ENCODE results near the gene DLGAP4. TPM values are rescaled to one million over a fixed set of nuclear protein-coding genes. Genes with fewer than 3 reads are reported as not detected.

The DLGAP4 gene
- total RNA-seq, 1 donor: 26.1 TPM

DNA sequence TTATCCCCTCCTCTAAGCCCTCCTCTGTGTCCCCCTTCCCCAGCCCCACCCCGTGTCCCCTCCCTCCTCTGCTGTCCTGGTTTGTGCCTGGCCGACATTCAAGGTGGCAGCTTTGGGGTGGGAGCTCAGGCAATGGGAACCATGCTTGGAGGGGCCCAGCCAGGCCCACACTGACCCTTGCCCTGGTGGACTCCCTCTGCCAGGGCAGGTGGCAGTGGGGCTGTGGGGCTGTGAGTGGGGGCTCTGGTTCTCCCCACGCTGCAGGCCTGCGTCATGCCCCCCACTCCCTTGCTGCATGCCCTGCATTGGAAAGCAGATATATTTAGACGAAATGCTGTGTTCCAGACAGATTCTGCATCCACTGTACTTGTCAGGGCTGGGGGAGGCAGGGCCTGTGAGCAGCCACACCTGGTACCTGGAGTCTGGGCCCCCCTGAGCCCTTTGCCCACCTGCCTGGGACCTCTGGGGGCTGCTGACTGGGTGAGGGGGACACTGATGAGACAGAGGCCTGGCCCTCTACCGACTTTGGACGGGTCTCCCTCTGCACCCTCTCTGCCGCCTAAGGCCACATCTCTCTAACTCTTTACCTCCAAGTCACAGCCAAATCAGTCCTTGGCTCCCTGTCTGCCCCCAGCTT lies 14.2 kb downstream of the DLGAP4 start:
- no peak for DNase-seq (ENCODE audit: low read depth in 2 of 3, low spot score in 2 of 3)

DNA sequence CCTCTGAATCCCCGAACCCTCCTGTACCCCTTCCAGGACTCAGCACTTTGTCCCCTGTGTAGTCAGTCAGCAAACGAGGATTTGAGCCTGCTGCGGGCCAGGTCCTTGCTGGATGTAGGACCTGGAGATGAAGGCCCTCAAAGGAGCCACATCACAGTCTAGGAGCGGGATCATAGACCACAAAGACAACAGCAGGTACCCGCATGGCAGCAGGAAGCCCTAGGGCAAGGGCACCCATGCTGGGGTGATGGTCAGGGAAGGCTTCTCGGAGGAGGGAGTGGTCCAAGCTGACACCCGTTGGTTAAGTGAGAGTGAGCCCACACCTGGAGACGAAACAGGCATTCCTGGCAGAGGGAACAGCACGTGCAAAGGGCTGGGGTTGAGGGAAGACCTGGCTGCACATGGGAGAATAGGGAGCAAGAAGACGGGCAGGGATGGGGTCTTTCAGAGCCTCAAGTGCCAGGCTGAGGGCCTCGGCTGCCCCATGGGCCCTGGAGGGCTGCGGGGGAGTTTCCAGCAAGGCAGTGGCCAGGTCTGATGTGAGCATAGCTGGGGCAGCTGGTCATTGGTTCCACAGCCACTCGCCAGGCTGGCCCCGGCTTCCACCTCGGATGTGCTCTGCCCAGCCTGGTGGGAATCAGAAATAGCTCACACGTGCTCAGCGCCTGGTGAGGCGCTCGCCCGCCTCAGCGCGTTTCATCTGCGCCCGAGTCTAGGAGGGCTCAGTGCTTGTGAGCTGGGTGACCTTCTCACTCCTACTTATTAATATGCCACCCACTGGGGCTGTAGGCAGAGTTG lies 15.0 kb downstream of the DLGAP4 start:
- DNase-seq (ENCODE audit: low read depth in 2 of 3, low spot score in 2 of 3): no peak

DNA sequence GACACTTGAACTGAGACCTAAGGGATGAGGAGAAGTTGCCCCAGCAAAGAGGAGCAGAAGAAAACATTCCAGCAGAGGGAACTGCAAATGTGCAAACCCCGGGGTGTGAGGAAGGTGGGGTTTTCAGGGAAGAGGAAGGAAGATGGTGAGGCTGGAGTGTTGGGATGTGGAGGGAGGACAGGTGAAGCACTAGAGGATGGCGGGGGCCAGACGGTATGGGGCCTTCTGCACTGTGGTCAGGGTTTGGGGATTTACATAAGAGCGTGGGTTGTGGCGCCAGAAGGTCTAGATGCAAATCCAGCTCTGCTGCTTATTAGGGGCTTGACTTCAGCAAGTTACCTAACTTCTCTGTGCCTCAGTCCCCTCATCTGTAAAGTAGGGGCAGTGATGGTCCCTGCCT lies 16.0 kb downstream of the DLGAP4 start:
- no peak for DNase-seq (ENCODE audit: low read depth in 2 of 3, low spot score in 2 of 3)

DNA sequence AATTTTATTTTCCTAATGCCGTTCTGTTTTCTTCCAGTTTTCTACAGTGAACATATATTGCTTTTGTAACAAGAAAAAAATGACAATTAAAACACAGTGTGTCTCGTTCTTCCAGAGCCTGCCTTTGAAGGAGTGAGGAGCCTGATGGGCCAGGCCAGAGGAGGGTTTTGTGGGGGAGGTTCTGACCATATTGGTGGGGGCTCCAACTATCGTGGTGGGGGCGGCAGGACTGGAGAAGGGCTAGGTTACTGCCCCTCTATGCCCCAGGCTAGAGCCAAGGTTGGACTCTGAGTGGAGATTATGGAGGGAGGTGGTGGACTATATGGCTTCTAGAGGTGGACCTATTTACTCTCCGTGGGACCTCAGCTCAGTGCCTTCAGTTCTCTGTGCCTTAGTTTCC lies 24.0 kb downstream of the DLGAP4 start:
- no peak for DNase-seq (ENCODE audit: low read depth in 2 of 3, low spot score in 2 of 3)

DNA sequence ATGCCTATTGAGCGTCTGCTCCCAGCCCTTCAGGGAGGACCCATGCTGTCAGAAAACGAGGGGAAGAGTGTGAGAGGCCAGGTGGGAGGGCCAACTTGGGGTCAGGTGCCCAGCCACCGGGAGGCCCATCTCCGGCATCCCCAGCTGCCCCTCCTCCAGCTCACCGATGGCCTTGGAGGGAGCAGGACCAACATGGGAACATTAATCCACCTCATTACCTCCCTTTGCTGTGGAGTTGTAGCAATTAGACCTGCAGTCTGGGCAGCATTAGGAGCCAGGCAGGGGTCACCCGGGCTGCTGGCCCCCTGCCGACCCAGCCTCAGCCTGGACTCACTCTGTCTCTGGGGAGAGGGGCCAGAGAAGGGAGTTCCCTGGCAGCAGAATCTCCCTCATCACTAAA lies 25.1 kb downstream of the DLGAP4 start:
- no peak for DNase-seq (ENCODE audit: low read depth in 2 of 3, low spot score in 2 of 3)

DNA sequence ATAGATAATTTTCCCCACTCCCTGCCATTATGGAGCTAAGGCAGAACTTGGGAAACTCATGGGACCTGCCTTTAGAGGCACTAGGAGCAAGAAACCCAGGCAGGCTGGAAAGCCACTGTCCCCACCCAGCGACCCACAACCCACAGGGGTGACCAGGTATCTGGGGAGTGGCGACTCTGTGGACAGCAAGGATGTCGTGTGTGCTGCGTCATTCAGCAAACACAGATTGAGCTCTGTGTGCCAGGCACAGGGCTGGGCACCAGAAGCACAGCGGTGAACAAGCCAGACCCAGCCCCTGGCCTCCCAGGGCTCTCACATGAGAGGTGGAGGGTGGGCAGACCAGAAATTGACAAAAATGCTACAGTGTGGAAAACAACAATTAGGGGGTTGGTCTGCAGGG lies 27.7 kb downstream of the DLGAP4 start:
- no peak for DNase-seq (ENCODE audit: low read depth in 2 of 3, low spot score in 2 of 3)

DNA sequence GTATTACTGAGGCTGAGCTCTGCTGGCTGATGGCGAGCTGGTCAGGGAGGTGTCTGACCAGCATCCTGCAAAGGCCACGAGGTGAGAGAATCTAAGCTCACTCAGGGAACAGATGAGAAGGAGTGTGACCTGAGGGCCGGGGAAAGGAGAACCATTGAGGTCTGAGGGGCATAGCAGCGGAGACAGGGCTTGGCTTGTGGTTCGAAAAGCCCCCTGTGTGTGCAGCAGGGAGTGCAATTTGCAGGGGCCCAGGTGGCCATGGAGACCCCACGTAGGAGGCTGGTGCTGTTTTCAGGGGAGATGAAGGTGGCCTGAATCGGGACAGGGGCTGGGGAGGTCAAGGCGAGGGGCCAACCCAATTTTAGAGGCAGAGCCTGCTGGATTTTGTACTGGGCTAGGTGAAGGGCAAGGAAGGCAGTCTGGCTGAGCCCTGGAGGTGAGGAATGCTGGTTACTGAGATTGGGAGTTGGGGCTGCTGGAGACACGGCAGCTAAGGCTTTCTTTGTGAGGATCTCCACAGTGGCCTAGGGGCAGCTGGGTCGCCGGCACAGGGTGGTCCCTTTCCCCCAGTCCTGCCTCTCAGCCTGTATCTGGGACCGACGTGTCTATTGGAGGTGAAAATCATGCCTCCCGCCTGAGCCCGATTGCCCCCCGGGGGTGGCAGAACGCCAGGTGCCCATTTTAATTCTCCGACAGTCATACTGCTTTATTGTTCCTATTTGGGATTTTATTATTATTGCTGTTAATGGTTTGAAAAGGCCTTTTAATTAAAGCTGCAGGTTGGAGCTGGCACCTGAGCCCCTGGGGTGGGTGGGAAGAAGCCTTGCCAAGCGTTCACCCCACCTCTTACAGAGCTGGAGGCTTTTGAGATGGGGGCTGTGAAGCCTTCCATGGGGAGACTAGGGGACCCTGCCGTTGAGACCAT lies 28.4 kb downstream of the DLGAP4 start:
- no peak for DNase-seq (ENCODE audit: low read depth in 2 of 3, low spot score in 2 of 3)

DNA sequence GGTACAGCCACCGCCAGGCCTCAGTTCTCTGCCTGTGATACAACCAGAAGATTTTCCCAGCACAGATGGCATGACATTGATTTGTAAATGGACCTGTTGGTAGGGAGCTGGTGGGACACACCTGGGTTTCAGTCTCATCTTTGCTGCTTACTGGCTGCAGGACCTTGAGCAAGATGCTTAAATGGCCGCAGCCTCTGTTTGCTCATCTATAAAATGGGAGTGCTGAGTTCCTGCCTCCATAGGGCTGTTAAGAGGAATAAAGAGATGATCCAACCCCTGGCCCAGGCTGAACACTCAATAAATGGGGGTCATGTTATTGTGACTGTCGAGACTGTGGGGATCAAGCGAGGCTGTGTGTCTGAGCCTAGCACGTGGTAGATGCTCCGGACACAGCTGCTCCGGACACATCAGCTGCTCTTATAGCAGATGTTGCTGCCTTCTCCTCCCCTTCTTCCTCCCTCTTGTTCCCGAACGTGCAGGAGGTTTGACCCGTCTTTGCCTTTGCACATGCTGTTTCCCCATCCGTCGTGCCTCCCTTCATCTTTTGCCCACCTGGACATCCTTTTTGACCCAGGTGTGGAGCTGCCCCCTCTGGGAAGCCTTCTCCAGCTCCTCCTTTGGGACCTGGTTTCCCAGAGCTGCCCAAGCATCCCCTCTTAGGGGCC lies 29.2 kb downstream of the DLGAP4 start:
- DNase-seq (ENCODE audit: low read depth in 2 of 3, low spot score in 2 of 3): no peak

DNA sequence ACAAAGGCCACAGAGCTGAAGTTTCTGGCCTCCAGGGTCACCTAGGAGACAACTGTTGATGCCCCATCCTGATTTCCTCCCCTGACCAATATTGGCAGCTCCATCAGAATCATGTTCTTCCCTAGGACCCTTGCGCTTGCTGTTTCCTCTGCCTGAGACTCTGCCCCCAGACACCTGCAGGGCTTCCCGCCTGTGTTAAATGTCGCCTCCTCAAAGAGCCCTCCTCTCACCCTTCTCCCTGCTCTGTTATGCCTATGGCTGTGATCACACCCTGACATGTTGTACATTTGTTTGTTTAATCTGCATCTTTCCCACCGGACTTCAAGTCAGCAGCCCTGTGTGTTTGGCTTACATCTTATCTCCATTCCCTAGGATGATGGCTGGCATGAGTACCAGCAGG lies 30.1 kb downstream of the DLGAP4 start:
- no peak for DNase-seq (ENCODE audit: low read depth in 2 of 3, low spot score in 2 of 3)

DNA sequence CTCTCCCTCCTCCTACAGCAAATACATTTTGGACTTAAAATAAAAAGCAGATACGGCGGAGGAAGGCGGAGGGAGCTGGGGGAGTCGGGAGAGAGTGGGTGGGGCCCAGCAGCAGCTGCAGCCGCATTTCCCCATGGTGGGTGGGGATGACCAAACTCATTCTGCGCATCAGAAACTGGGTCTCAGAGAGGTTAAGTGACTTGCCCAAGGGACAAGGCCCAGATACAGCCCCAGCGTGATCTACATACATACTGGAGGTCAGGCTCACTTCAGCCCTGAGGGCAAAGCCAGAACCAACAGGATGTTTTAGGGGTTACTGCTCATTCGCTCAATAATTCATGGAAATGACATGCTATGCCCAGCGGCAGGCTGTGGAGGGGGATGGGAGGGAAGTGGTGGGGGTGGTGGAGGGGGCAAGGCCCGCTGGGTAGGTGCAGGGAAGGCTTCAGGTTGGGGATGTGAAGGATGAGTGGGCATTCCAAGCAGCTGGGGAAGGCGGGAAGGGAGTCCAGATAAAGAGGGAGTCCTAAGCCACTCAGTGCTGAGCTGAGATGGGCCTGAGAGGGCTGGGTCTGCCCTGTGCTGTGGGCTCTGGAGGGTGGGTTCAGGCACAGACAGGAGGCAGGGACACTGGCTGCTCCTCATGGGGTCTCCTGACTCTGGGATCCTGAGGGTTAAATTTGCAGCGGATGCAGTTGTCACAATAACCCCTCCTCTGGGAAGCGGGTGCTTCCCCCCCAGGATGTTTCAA lies 31.0 kb downstream of the DLGAP4 start:
- no peak for DNase-seq (ENCODE audit: low read depth in 2 of 3, low spot score in 2 of 3)

DNA sequence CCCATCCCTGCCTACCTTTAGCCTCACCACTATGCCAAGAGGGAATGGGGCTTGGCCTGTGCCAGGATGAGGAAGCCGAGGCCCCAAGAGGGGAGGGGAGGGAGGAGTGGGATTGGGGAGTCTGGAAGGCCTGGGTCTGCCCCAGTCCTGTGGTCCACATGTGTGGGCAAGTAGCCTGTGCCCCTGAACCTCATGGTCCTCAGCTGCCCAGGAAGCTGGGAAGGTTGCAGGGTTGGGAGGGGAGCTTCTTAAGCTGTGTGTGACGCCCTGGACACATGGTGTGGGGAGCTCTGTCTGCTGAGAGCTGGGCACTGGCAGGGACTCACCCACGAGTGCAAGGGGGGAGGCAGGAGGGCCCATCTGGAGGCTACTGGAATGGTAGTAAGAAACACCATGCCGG lies 31.7 kb downstream of the DLGAP4 start:
- DNase-seq (ENCODE audit: low read depth in 2 of 3, low spot score in 2 of 3): no peak

DNA sequence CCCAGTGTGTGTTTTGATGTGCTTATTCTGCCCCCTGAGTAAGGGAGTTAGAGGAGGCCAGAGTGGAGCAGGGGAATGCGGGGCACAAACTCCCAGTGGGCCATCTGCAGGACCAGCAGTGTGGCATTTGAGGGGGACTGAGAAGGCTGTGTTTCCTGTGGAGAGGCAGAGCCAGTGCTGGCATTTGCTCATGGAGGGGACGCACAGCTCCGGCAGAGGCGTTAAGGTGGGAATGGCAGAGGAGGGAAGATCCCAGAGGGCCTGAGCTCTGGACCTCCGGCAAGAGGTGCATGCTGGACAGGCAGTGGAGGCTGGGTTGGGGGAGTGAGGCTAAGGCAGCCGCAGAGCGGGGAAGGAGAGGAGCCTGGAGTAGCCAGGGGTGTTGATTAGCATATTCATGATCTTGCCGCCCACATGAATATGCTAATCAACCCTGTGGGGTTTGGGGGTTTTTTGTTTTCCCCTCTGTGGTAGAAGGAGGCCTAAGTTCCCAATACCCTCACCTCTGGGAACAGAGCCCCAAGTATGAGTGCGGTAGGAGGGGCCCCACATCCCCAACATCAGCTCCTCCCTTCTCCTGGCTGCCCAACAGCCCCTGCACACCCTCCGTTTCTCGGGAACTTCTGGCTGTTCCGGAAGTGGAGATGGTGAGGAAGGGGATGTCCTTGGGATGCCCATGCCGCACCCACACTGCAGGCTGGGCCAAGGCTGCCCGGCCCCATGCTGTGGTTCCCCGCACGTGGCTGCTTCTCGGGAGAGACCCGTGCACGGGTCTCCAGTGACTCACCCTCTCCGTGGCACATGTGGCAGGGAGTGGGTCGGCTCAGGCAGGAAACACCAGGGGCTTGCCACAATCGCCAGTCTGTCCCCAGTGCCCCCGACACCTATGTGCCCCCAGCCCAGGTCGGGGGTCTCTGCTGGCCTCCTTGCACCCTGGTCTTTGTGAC lies 33.8 kb downstream of the DLGAP4 start:
- no peak for DNase-seq (ENCODE audit: low read depth in 2 of 3, low spot score in 2 of 3)

DNA sequence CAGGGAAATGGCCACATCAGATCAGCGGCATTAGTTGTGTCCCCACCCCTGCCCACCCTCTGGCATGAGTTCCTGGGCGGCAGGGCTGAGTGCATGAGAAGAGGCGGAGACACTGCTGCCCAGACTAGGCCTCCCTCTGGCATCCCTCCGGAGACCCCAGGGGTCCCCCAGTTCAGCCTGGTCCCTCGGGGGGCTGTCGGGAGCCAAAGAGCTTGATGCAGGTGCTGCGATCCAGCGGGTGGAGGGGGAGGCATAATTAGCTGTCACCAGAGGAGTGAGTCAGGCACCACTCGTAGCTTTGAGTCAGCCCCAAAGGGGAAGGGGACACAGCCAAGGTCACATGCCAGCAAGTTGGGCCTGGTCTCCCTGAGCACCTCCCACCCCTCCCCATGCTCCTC lies 34.5 kb downstream of the DLGAP4 start:
- DNase-seq (ENCODE audit: low read depth in 2 of 3, low spot score in 2 of 3): no peak

DNA sequence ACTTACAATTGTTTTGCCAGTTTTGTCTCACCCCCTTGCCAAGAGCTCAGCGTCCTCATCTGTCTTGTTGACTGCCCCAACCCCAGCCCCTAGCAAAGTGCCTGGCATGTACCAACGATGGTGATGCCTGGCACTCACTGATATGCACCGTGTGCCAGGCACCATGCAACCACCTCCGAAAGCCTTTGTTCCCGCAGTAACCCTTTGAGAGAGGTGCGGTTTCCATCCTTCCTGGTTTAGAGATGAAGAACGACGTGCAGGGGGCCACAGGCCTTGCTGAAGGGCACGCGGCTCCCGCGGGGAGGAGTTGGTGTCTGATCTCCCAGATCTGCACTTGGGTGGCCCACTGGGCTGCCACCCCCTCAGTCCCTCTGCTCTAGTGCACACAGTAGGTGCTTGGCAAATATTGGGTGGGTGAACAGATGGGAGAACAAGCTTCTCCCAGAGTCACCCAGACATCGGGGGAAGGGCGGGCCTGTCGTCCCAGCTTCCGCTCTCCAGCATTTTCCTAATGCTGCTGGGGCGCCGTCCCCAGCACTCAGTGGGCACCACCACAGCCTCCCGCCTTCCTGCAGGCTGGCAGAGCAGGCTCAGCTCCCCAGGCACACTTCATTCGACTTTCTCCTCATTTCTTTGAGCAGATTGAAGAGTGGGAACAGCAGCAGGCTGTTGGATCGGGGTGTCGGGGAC lies 35.3 kb downstream of the DLGAP4 start:
- DNase-seq (ENCODE audit: low read depth in 2 of 3, low spot score in 2 of 3): no peak

DNA sequence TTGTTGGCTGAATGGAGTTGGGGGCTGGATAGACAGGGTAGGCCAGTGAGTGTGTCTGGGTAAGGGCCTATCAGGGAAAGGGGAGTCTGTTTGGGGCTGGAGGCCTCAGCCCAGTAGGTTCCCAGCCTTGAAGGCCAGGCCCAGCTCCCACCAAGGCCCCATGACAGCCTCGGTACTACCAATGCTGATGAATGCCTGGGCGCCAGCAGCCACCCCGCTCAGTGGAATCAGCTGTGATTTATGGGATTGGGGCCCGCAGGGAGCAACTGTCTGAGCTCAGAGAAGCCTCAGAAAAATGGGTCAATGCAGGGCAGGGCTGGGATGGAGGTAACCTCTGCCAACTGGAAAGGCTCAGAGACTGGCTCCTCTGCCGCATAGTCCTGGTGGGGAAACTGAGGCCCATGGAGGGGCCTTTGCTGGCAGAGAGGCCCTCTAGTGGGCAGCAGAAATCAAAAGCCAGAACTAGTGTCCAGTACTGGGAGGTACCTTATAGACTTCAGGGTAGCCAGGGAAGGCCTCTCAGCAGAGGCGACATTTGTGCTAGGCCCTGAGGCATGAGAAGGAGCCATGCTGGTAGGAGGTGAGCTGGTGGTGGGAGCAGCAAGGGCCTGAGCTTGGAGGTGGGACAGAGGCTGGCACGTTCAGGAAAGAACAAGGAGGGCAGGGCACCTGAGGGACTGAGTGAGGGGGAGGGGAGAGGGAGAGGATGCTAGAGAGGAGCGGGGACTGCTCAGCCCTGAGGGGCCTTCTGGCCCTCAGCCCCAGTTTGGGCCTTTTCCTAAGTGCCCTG lies 36.4 kb downstream of the DLGAP4 start:
- DNase-seq (ENCODE audit: low read depth in 2 of 3, low spot score in 2 of 3): no peak

DNA sequence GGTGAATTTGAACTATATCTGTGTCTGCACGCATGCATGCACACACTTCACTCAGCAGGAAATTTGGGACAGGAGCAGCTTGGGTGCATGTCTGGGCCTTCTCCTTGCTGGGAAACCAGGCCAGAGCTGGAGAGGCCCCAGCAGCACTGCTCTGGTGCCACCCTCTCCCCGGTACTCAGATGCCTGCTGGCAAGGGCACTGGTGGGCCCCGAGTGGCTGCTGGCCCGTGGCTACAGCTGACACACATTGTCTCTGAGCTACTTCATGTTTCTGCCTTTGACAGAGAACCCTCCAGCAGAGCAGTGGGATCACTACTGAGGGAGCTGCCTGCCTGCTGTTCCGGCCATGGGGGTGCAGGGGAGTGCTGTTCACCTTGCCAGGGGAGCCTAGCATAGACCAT lies 37.5 kb downstream of the DLGAP4 start:
- no peak for DNase-seq (ENCODE audit: low read depth in 2 of 3, low spot score in 2 of 3)

DNA sequence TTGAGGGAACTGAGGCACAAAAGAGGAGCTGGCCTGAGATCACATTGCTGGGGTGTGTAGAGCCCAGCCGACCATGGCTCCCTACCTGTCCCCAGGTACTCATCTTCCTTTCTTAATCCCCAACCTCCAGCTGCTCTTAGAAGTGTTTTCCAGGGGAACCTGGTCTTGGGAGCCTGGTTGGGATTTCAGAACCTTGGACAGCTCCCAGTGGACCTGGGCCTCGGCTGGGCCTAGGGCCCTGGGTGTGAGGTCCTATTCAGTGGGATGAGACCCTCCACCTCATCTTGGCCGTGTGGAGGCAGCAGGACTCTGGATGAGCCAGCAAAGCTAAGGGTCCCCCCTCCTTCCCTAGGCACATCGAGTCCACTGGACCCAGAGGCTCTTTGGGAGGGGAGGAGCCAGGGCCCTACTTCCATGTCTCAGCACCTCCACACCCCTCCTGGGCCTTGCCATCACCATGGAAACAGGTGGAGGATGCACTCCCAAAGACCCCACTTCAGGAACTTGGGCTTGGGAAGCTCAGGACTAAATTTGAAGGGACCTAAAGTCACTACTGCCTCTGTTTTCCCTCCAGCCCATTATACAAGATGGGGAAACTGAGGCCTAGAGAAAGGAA lies 38.5 kb downstream of the DLGAP4 start:
- peak in 2 of 3 donors; percentile 31 to 57 for DNase-seq (ENCODE audit: low read depth in 2 of 3, low spot score in 2 of 3)
